ENCODE data around the gene PCDHGA12.

PCDHGA12 gene

DNA sequence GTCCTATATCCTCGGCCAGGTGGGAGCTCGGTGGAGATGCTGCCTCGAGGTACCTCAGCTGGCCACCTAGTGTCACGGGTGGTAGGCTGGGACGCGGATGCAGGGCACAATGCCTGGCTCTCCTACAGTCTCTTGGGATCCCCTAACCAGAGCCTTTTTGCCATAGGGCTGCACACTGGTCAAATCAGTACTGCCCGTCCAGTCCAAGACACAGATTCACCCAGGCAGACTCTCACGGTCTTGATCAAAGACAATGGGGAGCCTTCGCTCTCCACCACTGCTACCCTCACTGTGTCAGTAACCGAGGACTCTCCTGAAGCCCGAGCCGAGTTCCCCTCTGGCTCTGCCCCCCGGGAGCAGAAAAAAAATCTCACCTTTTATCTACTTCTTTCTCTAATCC is 47.5 kb downstream of the PCDHGA12 start:
- no peaks in the 10 kb centered on the region for H3K9me3 ChIP-seq (ENCODE audit: insufficient read depth, low read depth, low read length)
- no peak overlapping the region for H3K4me2 ChIP-seq (ENCODE audit: low read depth, low read length, poor library complexity, severe bottlenecking)
- H3K4me1 ChIP-seq (ENCODE audit: insufficient read depth, low read length, poor library complexity, severe bottlenecking): no peaks in the 10 kb centered on the region
- H4K20me1 ChIP-seq (ENCODE audit: insufficient read depth, low read length, poor library complexity, severe bottlenecking): no peaks in the 10 kb centered on the region
- no peak overlapping the region for H2AFZ ChIP-seq (ENCODE audit: low read length)
- no peak overlapping the region for H3K4me3 ChIP-seq (ENCODE audit: low read length, poor library complexity, severe bottlenecking)
- no peak overlapping the region for H3K9ac ChIP-seq (ENCODE audit: low read depth, low read length, poor library complexity, severe bottlenecking)
- no peak for TF ChIP-seq EZH2phosphoT487 (IDR thresholded peaks at IDR 0.05; ENCODE audit: borderline replicate concordance)
- TF ChIP-seq, protein P1, sequence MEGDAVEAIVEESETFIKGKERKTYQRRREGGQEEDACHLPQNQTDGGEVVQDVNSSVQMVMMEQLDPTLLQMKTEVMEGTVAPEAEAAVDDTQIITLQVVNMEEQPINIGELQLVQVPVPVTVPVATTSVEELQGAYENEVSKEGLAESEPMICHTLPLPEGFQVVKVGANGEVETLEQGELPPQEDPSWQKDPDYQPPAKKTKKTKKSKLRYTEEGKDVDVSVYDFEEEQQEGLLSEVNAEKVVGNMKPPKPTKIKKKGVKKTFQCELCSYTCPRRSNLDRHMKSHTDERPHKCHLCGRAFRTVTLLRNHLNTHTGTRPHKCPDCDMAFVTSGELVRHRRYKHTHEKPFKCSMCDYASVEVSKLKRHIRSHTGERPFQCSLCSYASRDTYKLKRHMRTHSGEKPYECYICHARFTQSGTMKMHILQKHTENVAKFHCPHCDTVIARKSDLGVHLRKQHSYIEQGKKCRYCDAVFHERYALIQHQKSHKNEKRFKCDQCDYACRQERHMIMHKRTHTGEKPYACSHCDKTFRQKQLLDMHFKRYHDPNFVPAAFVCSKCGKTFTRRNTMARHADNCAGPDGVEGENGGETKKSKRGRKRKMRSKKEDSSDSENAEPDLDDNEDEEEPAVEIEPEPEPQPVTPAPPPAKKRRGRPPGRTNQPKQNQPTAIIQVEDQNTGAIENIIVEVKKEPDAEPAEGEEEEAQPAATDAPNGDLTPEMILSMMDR (conservative IDR thresholded peaks at IDR 0.05; ENCODE audit: low read length): no peak
- no peaks in the 10 kb centered on the region for H3K36me3 ChIP-seq (ENCODE audit: insufficient read depth, low read length)
- no peaks in the 10 kb centered on the region for H3F3A ChIP-seq (ENCODE audit: low read depth)
- no peaks in the 10 kb centered on the region for H3K9me2 ChIP-seq (replicated peaks; ENCODE audit: low read depth, low read length)
- H3K79me2 ChIP-seq (ENCODE audit: insufficient read depth, low read length): no peaks in the 10 kb centered on the region
- peaks cover 13% of the 10 kb centered on the region for H3K27me3 ChIP-seq (ENCODE audit: insufficient read depth, low read length, poor library complexity, severe bottlenecking)

DNA sequence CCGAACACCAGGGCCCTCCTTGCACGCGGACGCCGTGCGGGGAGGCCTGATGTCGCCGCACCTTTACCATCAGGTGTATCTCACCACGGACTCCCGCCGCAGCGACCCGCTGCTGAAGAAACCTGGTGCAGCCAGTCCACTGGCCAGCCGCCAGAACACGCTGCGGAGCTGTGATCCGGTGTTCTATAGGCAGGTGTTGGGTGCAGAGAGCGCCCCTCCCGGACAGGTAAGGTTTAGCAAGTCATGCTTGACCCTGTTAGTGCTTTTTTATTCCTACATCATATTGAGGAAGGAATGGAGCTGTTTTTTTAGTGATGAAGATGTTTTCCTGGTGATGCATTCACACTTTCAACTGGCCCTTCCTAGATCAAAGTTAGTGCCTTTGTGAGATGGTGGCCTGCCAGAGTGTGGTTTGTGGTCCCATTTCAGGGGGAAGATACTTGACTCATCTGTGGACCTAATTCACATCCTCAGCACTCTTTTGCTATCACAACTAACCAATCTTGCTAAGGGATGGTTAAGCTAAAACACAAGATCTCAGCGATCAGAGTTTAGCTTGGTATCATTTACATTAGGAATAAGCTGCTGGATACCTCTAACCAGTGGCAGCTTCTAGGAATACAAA is 48.1 kb downstream of the PCDHGA12 start:
- H3K79me2 ChIP-seq (ENCODE audit: insufficient read depth, low read length): no peaks in the 10 kb centered on the region
- no peaks in the 10 kb centered on the region for H3K9me2 ChIP-seq (replicated peaks; ENCODE audit: low read depth, low read length)
- no peak for TF ChIP-seq EZH2phosphoT487 (IDR thresholded peaks at IDR 0.05; ENCODE audit: borderline replicate concordance)
- TF ChIP-seq, protein P1 (conservative IDR thresholded peaks at IDR 0.05; ENCODE audit: low read length): no peak
- no peaks in the 10 kb centered on the region for H3K36me3 ChIP-seq (ENCODE audit: insufficient read depth, low read length)
- peaks cover 13% of the 10 kb centered on the region for H3K27me3 ChIP-seq (ENCODE audit: insufficient read depth, low read length, poor library complexity, severe bottlenecking)
- no peaks in the 10 kb centered on the region for H4K20me1 ChIP-seq (ENCODE audit: insufficient read depth, low read length, poor library complexity, severe bottlenecking)
- no peak overlapping the region for H3K4me2 ChIP-seq (ENCODE audit: low read depth, low read length, poor library complexity, severe bottlenecking)
- no peaks in the 10 kb centered on the region for H3F3A ChIP-seq (ENCODE audit: low read depth)
- no peaks in the 10 kb centered on the region for H3K4me1 ChIP-seq (ENCODE audit: insufficient read depth, low read length, poor library complexity, severe bottlenecking)
- H3K9ac ChIP-seq (ENCODE audit: low read depth, low read length, poor library complexity, severe bottlenecking): no peak overlapping the region
- H3K4me3 ChIP-seq (ENCODE audit: low read length, poor library complexity, severe bottlenecking): no peak overlapping the region
- no peaks in the 10 kb centered on the region for H3K9me3 ChIP-seq (ENCODE audit: insufficient read depth, low read depth, low read length)
- no peak overlapping the region for H2AFZ ChIP-seq (ENCODE audit: low read length)

- no peaks in the 10 kb centered on the region for H3K4me1 ChIP-seq (ENCODE audit: insufficient read depth, low read length, poor library complexity, severe bottlenecking)
These were observed 49.5 kb downstream of the PCDHGA12 start for GRCh38 chr5:141479776-141480175.

More at GRCh38 chr5:141479776-141480175, 49.5 kb downstream of the PCDHGA12 start:
- no peaks in the 10 kb centered on the region for H4K20me1 ChIP-seq (ENCODE audit: insufficient read depth, low read length, poor library complexity, severe bottlenecking)
- no peaks in the 10 kb centered on the region for H3K36me3 ChIP-seq (ENCODE audit: insufficient read depth, low read length)
- H3K4me2 ChIP-seq (ENCODE audit: low read depth, low read length, poor library complexity, severe bottlenecking): no peak overlapping the region
- no peak overlapping the region for H2AFZ ChIP-seq (ENCODE audit: low read length)
- no peaks in the 10 kb centered on the region for H3K79me2 ChIP-seq (ENCODE audit: insufficient read depth, low read length)
- no peaks in the 10 kb centered on the region for H3K9me3 ChIP-seq (ENCODE audit: insufficient read depth, low read depth, low read length)
- H3K4me3 ChIP-seq (ENCODE audit: low read length, poor library complexity, severe bottlenecking): no peak overlapping the region
- peaks cover 13% of the 10 kb centered on the region for H3K27me3 ChIP-seq (ENCODE audit: insufficient read depth, low read length, poor library complexity, severe bottlenecking)
- H3F3A ChIP-seq (ENCODE audit: low read depth): no peaks in the 10 kb centered on the region
- TF ChIP-seq, protein P1 (conservative IDR thresholded peaks at IDR 0.05; ENCODE audit: low read length): no peak
- TF ChIP-seq EZH2phosphoT487 (IDR thresholded peaks at IDR 0.05; ENCODE audit: borderline replicate concordance): no peak
- H3K9me2 ChIP-seq (replicated peaks; ENCODE audit: low read depth, low read length): no peaks in the 10 kb centered on the region
- no peak overlapping the region for H3K9ac ChIP-seq (ENCODE audit: low read depth, low read length, poor library complexity, severe bottlenecking)
